AG09309 (cell line): Measurements from ENCODE around the gene SFSWAP.
A peak's percentile ranks its signal among the peaks of the same experiment; 100 is the strongest.

Experiments used
- DNase-seq: peaks from one replicate; pipeline ENCODE4 v3.0.0-alpha.2; 2010; ENCODE audit warnings: low read depth
- H3K4me3 ChIP-seq: 2 replicates; pipeline ENCODE4 v1.5.1; 2011; ENCODE audit warnings: mild to moderate bottlenecking, low read depth, low read length, moderate library complexity; ENCODE audit not compliant: control insufficient read depth
- TF ChIP-seq, protein P1 (sequence below): IDR thresholded peaks from 2 replicates; pipeline ENCODE4 v1.5.1; 2011; ENCODE audit warnings: mild to moderate bottlenecking, low read depth, low read length, inconsistent platforms; ENCODE audit not compliant: insufficient read depth, control insufficient read depth; ENCODE audit errors: missing control alignments

SFSWAP gene

DNA sequence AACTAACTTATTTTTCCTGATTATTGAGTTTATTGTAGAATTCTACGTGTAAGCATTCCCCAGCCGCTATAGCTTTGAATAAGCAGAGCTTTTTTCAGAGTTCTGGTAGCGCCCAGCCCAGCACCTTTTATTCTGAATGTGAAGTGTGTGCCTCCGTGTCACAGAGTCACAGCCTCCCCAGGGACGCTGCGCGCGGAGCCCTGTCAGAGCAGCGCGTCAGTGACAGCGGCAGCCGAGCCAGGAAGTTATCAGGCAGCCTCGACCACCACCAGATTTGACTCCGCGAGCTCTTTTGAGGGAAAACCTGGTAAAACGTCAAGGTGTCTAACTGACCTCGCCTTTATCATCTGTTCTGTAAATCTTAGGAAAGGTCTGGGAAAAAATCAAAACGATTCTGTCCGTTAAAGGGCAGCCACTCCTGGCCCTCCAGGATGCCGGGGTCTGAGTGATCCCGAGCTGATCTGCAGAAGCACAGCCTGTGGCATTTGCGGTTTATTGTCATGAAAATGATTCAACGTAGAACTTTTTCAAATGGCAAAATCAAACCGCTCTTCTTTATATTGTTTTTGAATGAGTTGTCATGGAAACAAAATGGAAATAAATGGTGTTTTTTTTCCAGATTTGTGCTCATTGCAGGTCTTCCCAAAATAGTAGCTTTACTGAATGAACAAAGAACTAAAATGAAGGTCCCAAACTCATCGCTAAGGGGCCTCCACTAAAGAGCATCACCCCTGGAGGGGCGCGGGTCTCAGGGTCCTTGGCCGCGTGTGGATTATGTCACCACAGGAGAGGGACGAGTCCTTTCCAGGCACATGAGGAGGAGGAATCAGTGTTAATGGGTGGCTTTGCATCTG is 74.2 kb downstream of the SFSWAP start:
- no peak overlapping the region for H3K4me3 ChIP-seq
- DNase-seq: peak; percentile 61
- TF ChIP-seq, protein P1, sequence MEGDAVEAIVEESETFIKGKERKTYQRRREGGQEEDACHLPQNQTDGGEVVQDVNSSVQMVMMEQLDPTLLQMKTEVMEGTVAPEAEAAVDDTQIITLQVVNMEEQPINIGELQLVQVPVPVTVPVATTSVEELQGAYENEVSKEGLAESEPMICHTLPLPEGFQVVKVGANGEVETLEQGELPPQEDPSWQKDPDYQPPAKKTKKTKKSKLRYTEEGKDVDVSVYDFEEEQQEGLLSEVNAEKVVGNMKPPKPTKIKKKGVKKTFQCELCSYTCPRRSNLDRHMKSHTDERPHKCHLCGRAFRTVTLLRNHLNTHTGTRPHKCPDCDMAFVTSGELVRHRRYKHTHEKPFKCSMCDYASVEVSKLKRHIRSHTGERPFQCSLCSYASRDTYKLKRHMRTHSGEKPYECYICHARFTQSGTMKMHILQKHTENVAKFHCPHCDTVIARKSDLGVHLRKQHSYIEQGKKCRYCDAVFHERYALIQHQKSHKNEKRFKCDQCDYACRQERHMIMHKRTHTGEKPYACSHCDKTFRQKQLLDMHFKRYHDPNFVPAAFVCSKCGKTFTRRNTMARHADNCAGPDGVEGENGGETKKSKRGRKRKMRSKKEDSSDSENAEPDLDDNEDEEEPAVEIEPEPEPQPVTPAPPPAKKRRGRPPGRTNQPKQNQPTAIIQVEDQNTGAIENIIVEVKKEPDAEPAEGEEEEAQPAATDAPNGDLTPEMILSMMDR: no peak

DNA sequence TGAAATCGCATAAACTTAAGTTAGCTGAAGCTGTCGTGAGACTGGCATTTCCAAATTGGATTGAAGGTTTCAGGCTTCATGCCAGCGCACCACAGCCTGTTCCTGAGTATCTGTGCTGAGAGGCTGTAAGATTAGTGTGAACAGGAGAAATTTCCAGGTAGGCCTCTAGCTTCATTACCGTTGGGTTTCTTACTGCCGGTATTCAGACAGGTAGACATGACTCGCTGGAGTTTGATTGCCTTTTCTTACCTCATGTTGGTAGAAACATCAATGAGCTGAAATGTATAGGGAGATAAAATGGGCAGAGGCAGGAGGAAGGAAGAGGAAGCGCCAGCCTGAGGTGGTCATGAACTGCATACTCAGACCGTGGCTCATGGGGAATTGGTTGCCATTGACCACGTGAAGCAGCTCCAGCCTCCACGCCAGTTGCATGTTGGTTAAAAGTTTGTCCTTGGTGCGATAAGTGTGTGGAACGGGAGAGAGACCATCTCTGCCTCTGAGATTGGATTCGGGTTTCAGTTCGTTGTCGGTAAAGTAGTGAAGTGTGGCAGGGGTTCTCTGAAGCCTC is 75.0 kb downstream of the SFSWAP start:
- TF ChIP-seq, protein P1: no peak
- H3K4me3 ChIP-seq: no peak overlapping the region
- DNase-seq: no peak

GRCh38 chr12:131786331-131786730 is 75.4 kb downstream of the SFSWAP start:
- no peak for DNase-seq
- no peak overlapping the region for H3K4me3 ChIP-seq
- TF ChIP-seq, protein P1: no peak

GRCh38 chr12:131787143-131787660 is 76.3 kb downstream of the SFSWAP start:
- DNase-seq: no peak

DNA sequence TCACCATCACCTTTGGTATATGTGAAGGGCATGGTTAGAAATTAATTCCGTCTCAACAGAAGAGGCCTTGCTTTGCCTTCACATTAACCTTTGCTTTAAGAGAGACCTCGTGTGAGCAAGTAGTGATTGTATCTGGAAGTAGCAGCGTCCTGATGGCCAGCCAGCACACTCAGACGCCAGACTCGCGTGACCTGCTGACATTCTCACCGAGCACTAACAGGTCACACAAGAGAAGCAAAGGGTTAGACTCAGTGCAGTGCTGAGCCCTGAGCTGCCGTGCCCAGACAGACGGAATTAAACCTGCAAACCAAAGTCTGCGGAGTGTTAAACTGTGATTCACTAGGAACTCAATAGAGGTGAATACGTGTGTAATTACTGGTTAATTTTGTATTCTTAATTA is 77.2 kb downstream of the SFSWAP start:
- no peak overlapping the region for H3K4me3 ChIP-seq
- DNase-seq: no peak
- TF ChIP-seq, protein P1: no peak

More at GRCh38 chr12:131787143-131787660, 76.3 kb downstream of the SFSWAP start:
- TF ChIP-seq, protein P1: no peak
- H3K4me3 ChIP-seq: no peak overlapping the region

GRCh38 chr12:131789638-131790037 is 78.7 kb downstream of the SFSWAP start:
- H3K4me3 ChIP-seq: no peak overlapping the region
- no peak for DNase-seq
- TF ChIP-seq, protein P1: no peak
